Gastrocnemius medialis (tissue), 4 donors: Measurements from ENCODE around the gene DAPK1.

Source experiments
- POLR2A ChIP-seq, 2 donors: fragments of 450-650 bp; IDR thresholded peaks; one replicate each; pipeline ENCODE4 v1.6.1; 2017; ENCODE audit warnings: antibody characterized with exemption in 2 of 2, mild to moderate bottlenecking in 2 of 2, moderate library complexity in 2 of 2
- TF ChIP-seq, protein P1 (sequence below), 5 experiments: fragments of 450-650 bp in 3 of 5; fragments of 200-600 bp in 2 of 5; sonication (generic) in 2 of 5; IDR thresholded peaks in 4 of 5; conservative IDR thresholded peaks in 1 of 5; 1 replicate in 4 of 5; 2 replicates in 1 of 5; pipeline ENCODE4 v1.5.1; 2016 to 2019; ENCODE audit warnings: antibody characterized with exemption in 5 of 5, mild to moderate bottlenecking in 3 of 5, moderate library complexity in 3 of 5

DNA sequence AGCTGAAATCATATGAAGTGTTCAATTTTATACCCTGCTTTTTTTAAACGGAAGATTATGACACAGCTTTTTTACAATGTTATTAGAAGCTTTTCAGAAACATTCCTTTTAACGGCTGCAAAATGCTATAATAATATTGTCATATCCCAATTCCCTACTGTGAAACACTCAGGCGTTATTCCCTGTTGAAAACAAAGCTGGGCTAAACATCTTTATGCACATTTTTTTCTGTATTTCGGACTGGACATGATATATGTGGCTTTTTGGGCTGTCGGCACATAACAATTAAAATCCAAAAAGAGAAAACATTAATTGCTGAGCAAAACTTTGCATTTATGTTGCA is 216.3 kb downstream of the DAPK1 start:
- no peak for TF ChIP-seq POLR2A (IDR thresholded peaks at IDR 0.05)
- TF ChIP-seq, protein P1, sequence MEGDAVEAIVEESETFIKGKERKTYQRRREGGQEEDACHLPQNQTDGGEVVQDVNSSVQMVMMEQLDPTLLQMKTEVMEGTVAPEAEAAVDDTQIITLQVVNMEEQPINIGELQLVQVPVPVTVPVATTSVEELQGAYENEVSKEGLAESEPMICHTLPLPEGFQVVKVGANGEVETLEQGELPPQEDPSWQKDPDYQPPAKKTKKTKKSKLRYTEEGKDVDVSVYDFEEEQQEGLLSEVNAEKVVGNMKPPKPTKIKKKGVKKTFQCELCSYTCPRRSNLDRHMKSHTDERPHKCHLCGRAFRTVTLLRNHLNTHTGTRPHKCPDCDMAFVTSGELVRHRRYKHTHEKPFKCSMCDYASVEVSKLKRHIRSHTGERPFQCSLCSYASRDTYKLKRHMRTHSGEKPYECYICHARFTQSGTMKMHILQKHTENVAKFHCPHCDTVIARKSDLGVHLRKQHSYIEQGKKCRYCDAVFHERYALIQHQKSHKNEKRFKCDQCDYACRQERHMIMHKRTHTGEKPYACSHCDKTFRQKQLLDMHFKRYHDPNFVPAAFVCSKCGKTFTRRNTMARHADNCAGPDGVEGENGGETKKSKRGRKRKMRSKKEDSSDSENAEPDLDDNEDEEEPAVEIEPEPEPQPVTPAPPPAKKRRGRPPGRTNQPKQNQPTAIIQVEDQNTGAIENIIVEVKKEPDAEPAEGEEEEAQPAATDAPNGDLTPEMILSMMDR (IDR thresholded peaks at IDR 0.05 in 4 of 5, conservative IDR thresholded peaks at IDR 0.05 in 1 of 5): no peak
